NT2/D1 (cell line): ENCODE data around the gene ARHGAP30.

Source experiments
- DNase-seq: peaks from one replicate; pipeline ENCODE4 v3.0.0-alpha.2; 2011; ENCODE audit warnings: low read depth, low spot score
- H3K27me3 ChIP-seq: 2 replicates; pipeline ENCODE4 v1.6.0; 2011; ENCODE audit warnings: mild to moderate bottlenecking; ENCODE audit not compliant: insufficient read length, insufficient read depth
- H3K36me3 ChIP-seq: 2 replicates; pipeline ENCODE4 v1.6.1; 2011; ENCODE audit warnings: mild to moderate bottlenecking, low read length, mixed read lengths; ENCODE audit not compliant: insufficient read depth, insufficient read length
- H3K4me1 ChIP-seq: 2 replicates; pipeline ENCODE4 v1.5.1; 2011; ENCODE audit not compliant: insufficient read depth, insufficient read length
- H3K4me3 ChIP-seq: 2 replicates; pipeline ENCODE4 v1.5.1; 2011; ENCODE audit warnings: low read depth; ENCODE audit not compliant: insufficient read length
- H3K9ac ChIP-seq: 2 replicates; pipeline ENCODE4 v1.6.0; 2011; ENCODE audit warnings: low read depth; ENCODE audit not compliant: insufficient read length
- H3K9me3 ChIP-seq: 2 replicates; pipeline ENCODE4 v1.5.1; 2011; ENCODE audit warnings: mild to moderate bottlenecking, low read length; ENCODE audit not compliant: insufficient read depth
- SUZ12 ChIP-seq: IDR thresholded peaks from 2 replicates; pipeline ENCODE4 v1.6.1; 2011; ENCODE audit not compliant: insufficient read length, insufficient read depth; ENCODE audit errors: extremely low read depth
- YY1 ChIP-seq: IDR thresholded peaks from 2 replicates; pipeline ENCODE4 v1.6.1; 2011; ENCODE audit not compliant: insufficient read length, insufficient read depth
- ZNF274 ChIP-seq: IDR thresholded peaks from 2 replicates; pipeline ENCODE4 v1.6.1; 2011; ENCODE audit warnings: mild to moderate bottlenecking, low read depth, low read length

The ARHGAP30 gene

DNA sequence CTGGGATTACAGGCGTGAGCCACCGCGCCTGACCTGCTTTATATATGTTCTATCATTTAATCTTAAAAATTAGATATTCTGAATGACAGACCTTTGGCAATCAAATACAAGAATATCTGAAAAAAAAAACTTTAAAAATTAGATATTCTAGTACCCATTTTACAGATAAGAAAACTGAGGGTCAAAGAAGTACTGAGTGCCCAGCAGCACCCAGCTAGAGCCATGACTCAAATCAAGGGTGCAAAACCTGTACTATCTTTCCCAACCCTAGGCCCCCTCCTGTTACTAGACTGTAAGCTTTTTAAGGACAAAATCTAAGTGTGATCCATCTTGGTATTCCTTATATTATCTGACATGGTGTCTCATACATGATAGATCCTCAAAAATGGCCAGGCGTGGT is 8.3 kb downstream of the ARHGAP30 start:
- no peaks in the 10 kb centered on the region for H3K36me3 ChIP-seq
- TF ChIP-seq ZNF274, result no peak
- TF ChIP-seq YY1, result no peak
- TF ChIP-seq SUZ12, result no peak
- H3K4me3 ChIP-seq, result no peak overlapping the region
- H3K27me3 ChIP-seq, result no peaks in the 10 kb centered on the region
- H3K9ac ChIP-seq, result no peak overlapping the region
- no peak for DNase-seq
- H3K4me1 ChIP-seq, result no peaks in the 10 kb centered on the region
- no peaks in the 10 kb centered on the region for H3K9me3 ChIP-seq

DNA sequence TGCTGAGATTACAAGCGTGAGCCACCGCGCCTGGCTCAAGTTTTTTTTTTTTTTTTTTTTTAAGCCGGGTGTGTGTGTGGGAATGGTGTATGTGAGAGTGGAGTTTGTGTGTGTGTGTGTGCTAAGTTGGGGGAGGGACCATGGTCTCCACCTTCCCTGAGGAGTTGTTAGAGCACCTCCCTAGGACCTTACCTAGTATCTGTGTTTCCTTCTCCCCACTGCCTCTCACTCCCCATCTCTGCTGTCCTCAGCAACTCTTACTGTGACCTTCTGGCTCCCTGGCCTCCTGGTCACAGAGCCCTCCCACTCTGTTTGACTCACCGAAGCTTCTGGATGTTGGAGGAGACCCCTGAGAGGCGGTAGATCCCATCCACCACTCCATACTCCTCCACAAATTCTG is 10.4 kb downstream of the ARHGAP30 start:
- H3K27me3 ChIP-seq, result no peaks in the 10 kb centered on the region
- TF ChIP-seq SUZ12 (no peak), ZNF274 (no peak), YY1 (no peak)
- no peak overlapping the region for H3K9ac ChIP-seq
- no peaks in the 10 kb centered on the region for H3K9me3 ChIP-seq
- DNase-seq, result no peak
- H3K4me3 ChIP-seq, result no peak overlapping the region
- H3K36me3 ChIP-seq, result no peaks in the 10 kb centered on the region
- H3K4me1 ChIP-seq, result no peaks in the 10 kb centered on the region

DNA sequence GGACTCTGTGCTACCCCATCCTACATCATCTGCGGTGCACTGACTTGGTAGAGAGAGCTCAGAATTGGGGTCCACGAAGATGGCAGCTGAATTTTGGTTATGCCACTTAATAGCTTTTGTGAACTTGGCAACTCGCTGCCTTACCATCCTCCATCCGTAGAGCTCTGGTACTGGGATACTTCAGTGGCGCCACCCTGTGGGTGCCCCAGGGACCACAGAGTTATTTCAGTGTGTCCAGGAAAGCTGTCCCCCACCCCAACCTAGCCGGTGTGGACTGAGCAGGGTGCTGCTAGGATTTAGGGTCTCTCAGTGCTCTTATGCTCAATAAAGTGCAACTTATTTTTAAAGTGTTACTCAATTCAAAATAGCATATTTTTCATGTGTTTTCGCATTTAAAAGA is 14.9 kb downstream of the ARHGAP30 start:
- H3K4me3 ChIP-seq, result no peak overlapping the region
- H3K36me3 ChIP-seq, result no peaks in the 10 kb centered on the region
- peaks cover 4% of the 10 kb centered on the region; the same call in 1 of the 2 replicates for H3K9me3 ChIP-seq
- no peak overlapping the region for H3K9ac ChIP-seq
- no peak for DNase-seq
- TF ChIP-seq SUZ12 (no peak), ZNF274 (no peak), YY1 (no peak)
- no peaks in the 10 kb centered on the region for H3K4me1 ChIP-seq
- H3K27me3 ChIP-seq, result no peaks in the 10 kb centered on the region

DNA sequence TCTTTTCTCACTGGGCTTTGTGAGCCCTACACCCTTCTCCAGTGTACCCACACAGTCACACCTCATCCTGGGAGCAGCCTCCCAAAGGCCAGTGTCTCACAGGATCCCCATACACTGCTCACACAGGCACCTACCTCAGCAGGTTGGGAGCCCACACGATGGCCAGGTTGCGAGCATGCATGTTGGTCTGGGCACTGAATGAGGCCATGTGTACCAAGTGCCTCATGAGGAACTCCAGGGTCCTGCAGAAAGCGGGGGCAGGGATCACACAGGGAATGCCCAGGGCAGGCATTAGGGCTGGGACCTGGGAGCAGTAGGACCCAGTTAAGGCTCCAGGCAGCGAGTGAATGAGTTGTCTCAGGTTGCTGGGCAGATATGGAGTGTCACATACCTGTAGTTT is 15.5 kb downstream of the ARHGAP30 start:
- no peak for DNase-seq
- Histone ChIP-seq H3K4me3 (no peak overlapping the region), H3K36me3 (peaks cover 4% of the 10 kb centered on the region), H3K9me3 (peaks cover 10% of the 10 kb centered on the region; the same call in 1 of the 2 replicates), H3K27me3 (no peaks in the 10 kb centered on the region), H3K9ac (no peak overlapping the region), H3K4me1 (no peaks in the 10 kb centered on the region)
- TF ChIP-seq SUZ12 (no peak), YY1 (no peak), ZNF274 (no peak)

DNA sequence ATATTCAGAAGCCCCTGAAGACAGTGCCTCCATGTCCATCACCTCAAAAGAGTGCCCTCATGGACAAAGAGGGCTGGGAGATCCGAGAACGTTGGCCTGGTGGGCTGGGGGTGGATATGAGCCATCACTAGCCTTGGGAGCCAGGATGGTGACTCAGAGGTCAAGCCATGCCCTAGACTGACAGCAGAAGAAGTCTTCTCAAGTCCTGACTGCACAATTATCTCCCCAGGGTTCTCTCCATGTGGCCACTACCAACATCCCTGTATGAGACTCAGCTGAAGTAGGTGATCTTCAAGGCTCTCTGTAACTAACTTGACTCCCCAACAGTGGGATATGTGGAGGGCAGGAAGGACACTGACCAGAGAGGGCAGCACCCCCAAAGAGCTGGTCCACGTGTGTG is 16.8 kb downstream of the ARHGAP30 start:
- no peak for TF ChIP-seq YY1
- TF ChIP-seq ZNF274, result no peak
- TF ChIP-seq SUZ12, result no peak
- Histone ChIP-seq H3K4me1 (no peaks in the 10 kb centered on the region), H3K9ac (no peak overlapping the region), H3K27me3 (no peaks in the 10 kb centered on the region), H3K9me3 (peaks cover 23% of the 10 kb centered on the region; the same call in 1 of the 2 replicates), H3K4me3 (no peak overlapping the region), H3K36me3 (peaks cover 16% of the 10 kb centered on the region)
- no peak for DNase-seq

DNA sequence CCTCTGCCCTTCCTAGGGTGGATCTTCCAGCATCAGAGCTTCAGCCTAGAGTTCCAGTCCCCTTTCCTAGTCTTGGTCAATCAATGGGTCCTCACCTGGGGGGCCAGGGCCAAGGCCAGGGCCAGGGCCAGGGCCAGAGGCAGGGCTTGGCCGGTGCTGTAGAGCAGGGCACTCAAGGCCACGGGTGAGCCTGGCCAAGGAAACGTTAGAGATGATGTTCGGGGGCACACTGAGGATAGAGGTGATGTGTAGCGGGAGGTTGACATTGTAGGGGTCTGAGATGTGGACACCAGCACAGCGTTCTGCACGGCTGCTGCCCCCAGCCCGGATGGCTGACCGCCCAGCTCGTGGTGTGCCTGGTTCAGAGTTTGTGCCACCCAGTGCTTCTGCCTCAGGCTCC is 18.5 kb downstream of the ARHGAP30 start:
- H3K36me3 ChIP-seq, result peaks cover 17% of the 10 kb centered on the region
- no peak overlapping the region for H3K4me3 ChIP-seq
- H3K9ac ChIP-seq, result no peak overlapping the region
- H3K9me3 ChIP-seq, result peaks cover 40% of the 10 kb centered on the region
- H3K27me3 ChIP-seq, result no peaks in the 10 kb centered on the region
- DNase-seq, result no peak
- no peaks in the 10 kb centered on the region for H3K4me1 ChIP-seq
- TF ChIP-seq SUZ12 (no peak), ZNF274 (no peak), YY1 (no peak)

DNA sequence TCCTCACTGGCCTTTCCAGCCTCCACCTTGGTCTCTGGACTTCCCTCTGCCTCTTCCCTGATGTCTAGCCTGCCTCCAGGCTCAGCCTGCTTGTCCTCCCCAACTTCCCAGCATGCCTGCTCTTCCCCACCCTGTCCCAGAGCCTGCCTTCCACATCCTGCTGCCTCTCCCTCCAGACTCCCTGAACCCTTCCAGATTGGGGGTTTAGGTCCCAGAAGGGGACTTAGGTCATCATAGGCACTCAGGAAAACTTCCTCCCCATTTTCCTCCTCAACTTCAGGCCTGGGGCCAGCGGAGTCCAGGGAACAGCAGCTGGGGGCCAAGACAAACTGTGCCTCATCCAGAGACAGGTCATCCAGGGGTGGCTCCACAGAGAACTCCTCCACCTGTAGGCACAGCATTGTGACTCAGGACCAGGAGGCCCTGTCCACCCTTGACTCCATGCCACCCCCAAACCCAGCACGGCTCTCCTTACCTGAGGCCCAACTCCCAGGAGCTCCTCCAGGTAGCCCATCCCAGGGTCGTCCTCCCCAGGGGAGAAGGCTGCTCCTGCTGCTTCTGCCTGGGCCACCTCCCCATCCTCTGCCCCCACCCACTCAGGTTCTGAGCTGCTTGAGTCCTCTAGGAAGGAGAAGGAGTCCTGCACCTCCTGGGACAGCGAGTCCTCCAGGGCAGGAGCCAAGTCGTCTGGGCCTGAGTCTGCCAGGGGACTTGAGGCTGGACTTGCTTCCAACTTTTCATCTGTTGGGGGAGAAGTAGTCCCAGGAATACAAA is 20.6 kb downstream of the ARHGAP30 start:
- Histone ChIP-seq H3K4me3 (no peak overlapping the region), H3K36me3 (peaks cover 17% of the 10 kb centered on the region), H3K9ac (no peak overlapping the region), H3K9me3 (peaks cover 40% of the 10 kb centered on the region), H3K27me3 (no peaks in the 10 kb centered on the region), H3K4me1 (no peaks in the 10 kb centered on the region)
- TF ChIP-seq ZNF274, result peak; percentile 84
- TF ChIP-seq SUZ12, result no peak
- DNase-seq, result no peak
